Measurements from ENCODE around the gene AVPR2. TPM values are rescaled to one million over a fixed set of nuclear protein-coding genes. Genes with fewer than 3 reads are reported as not detected.

Gene AVPR2
- total RNA-seq, 1 donor from 2014 or later, result 3.1 TPM

DNA sequence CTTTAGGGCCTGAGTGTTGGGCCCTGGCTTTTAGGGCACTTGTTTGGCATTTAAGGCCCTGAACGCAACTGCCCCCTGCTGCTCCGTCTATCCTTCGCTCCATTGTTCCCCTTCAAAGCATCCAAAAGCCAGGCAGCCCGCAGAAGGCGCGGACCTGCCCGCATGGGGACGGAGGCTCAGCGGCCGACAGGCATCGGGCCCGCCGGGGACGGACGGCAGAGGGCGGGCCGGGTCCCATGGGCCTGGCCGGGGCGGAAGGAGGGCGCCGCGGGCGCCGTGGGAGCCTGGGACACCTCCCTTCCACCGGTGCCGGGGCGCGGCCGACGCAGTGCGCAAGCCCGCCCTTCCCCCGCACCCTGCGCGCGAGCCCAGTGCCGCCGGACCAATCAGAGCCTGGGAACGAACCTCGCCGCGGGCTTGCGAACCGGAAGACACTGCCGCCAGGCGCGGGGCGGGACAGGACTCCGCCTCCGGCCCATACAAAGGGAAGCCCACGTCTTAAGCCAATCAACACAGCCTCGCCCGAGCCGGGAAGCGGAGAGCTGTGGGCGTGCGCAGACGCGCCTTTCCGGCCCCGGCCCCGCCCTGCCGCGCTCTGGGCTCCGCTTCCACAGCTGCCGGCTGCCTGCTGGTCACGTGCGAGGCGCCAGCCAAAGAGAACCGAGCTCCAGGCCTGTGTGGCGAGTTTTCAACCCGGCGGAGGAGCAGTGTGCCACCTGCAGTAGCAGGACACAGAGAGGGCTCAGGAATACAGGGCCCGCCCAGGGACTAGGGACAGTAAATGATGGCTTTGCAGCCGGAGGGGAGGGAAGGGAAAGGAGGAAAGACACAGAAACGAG lies 23.7 kb downstream of the AVPR2 start:
- intact Hi-C loops (cut with micrococcal nuclease), result no loop called here
- DNase-seq, result peak; percentile 94
- Histone ChIP-seq H3K4me3 (peak overlapping the region; percentile 71), H3K4me1 (peaks cover 58% of the 10 kb centered on the region), H3K9me3 (replicated peaks) (no peaks in the 10 kb centered on the region), H3K27ac (replicated peaks) (peak overlapping the region; percentile 97), H3K36me3 (peaks cover 31% of the 10 kb centered on the region), H3K27me3 (ENCODE audit: low read depth) (no peaks in the 10 kb centered on the region)
- TF ChIP-seq, protein P1, sequence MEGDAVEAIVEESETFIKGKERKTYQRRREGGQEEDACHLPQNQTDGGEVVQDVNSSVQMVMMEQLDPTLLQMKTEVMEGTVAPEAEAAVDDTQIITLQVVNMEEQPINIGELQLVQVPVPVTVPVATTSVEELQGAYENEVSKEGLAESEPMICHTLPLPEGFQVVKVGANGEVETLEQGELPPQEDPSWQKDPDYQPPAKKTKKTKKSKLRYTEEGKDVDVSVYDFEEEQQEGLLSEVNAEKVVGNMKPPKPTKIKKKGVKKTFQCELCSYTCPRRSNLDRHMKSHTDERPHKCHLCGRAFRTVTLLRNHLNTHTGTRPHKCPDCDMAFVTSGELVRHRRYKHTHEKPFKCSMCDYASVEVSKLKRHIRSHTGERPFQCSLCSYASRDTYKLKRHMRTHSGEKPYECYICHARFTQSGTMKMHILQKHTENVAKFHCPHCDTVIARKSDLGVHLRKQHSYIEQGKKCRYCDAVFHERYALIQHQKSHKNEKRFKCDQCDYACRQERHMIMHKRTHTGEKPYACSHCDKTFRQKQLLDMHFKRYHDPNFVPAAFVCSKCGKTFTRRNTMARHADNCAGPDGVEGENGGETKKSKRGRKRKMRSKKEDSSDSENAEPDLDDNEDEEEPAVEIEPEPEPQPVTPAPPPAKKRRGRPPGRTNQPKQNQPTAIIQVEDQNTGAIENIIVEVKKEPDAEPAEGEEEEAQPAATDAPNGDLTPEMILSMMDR (IDR thresholded peaks at IDR 0.05; ENCODE audit: borderline replicate concordance), result peak; percentile 17

DNA sequence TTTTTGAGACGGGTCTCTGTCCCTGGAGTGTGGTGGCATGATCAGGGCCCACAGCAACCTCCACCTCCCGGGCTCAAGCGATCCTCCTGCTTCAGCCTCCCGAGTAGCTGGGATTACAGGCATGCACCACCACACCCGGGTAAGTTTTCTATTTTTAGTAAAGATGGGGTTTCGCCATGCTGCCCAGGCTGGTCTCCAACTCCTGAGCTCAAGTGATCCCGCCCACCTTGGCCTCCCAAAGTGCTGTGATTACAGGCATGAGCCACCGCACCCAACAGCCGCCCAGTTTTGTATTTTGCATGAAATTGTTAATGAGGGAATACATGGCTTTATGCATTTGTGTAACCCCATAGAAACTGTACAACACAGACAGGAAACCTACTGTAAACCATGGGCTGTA lies 24.4 kb downstream of the AVPR2 start:
- Histone ChIP-seq H3K4me3 (peak overlapping the region; percentile 71), H3K4me1 (peaks cover 58% of the 10 kb centered on the region)
- intact Hi-C loops (cut with micrococcal nuclease), result no loop called here

DNA sequence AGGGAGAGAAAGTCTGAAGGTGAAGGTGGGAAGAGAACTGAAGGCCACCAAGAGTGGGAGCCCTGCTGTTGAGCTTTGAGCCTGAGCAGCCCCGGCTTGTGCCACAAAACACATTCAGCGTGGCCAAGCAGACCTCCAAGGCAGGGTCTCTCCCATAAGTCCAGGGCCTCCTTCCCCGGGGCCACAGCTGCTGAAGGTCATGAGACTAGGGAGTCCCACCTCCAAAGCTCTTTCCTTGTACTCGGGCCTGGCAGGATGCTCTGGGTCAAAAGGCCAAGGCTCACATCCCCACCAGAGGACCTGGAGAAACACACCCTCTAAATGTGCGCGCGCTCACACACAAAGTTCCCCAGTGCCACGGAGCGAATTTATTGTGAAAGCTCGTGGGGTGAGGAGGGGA lies 25.1 kb downstream of the AVPR2 start:
- peak overlapping the region; percentile 85 for H3K27ac ChIP-seq (replicated peaks)

More for the DNA sequence above, 24.4 kb downstream of the AVPR2 start:
- H3K9me3 ChIP-seq (replicated peaks), result no peaks in the 10 kb centered on the region
- H3K27me3 ChIP-seq (ENCODE audit: low read depth), result no peaks in the 10 kb centered on the region
- peak overlapping the region; percentile 85 for H3K27ac ChIP-seq (replicated peaks)
- peaks cover 31% of the 10 kb centered on the region for H3K36me3 ChIP-seq
- no peak for DNase-seq
- TF ChIP-seq, protein P1 (IDR thresholded peaks at IDR 0.05; ENCODE audit: borderline replicate concordance), result no peak

DNA sequence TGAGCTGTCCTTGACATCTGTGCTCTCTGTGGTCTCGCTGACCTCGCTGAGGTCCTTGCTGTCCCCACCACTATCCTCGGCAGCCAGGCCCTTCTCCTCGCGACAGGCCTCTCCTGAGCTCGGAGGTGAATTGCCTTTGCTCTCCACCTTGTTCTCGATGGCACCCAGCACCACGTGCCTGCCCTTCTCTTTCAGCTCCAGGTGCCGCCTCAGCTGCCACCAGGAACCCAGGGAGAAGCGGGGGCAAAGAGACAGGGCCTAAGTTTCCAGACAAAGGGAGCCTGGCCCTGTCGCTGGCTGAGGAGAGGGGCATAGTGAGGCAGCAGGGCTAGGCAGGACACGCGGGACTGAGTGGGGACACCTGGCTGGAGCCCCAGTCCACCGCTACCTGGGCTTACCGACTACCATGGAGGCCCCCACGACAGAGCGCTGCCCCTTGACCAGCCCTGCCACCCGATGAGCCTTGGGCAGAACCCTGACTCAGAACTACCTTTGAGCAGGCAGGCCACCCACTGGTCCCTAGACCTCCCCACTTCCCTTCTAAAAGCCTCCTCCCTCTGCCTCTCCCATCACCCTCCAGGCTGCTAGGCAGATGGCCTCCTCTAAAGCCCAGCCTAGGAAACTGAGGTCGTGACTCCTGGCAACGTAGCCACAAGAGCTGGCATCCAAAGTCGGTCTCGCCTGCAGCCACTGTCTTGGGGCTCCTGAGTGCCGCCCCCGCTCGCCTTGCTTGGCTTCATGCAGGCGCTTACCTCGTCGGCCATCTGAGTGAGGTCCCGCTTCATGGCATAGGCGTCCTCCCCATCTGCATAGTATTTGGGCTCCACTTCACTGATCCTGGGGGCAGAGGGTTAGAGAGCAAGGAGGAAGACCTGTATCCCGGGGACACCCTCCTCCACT lies 25.8 kb downstream of the AVPR2 start:
- peaks cover 54% of the 10 kb centered on the region for H3K4me1 ChIP-seq
- H3K27me3 ChIP-seq (ENCODE audit: low read depth), result no peaks in the 10 kb centered on the region
- TF ChIP-seq, protein P1 (IDR thresholded peaks at IDR 0.05; ENCODE audit: borderline replicate concordance), result no peak
- H3K4me3 ChIP-seq, result no peak overlapping the region
- DNase-seq, result no peak
- peaks cover 31% of the 10 kb centered on the region for H3K36me3 ChIP-seq
- H3K9me3 ChIP-seq (replicated peaks), result no peaks in the 10 kb centered on the region
- H3K27ac ChIP-seq (replicated peaks), result peak overlapping the region; percentile 85
- intact Hi-C loops (cut with micrococcal nuclease), result no loop called here

More for the DNA sequence above, 25.1 kb downstream of the AVPR2 start:
- intact Hi-C loops (cut with micrococcal nuclease), result no loop called here
- no peak for DNase-seq
- peak overlapping the region; percentile 71 for H3K4me3 ChIP-seq
- H3K27me3 ChIP-seq (ENCODE audit: low read depth), result no peaks in the 10 kb centered on the region
- peaks cover 60% of the 10 kb centered on the region for H3K4me1 ChIP-seq
- no peaks in the 10 kb centered on the region for H3K9me3 ChIP-seq (replicated peaks)
- TF ChIP-seq, protein P1 (IDR thresholded peaks at IDR 0.05; ENCODE audit: borderline replicate concordance), result no peak
- peaks cover 31% of the 10 kb centered on the region for H3K36me3 ChIP-seq

DNA sequence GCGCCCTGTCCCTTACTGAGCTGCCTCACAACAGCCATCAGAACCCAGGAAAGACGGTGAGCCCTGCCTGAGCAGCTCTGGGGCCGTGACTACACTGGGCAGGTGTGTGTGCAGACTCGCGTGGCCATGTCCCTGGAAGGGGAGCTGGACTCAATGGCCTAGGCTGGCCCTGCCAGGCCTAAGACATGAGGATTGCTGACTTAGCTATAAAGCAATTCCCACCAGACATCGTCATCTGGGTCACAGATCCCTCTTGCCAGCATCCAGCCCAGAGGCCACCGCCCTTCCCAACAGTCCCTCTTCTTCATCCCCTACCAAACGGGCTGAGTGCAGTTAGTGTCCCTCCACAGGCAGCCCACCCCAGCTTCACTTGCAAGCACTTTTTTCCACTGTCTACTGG lies 26.7 kb downstream of the AVPR2 start:
- H3K36me3 ChIP-seq, result peaks cover 31% of the 10 kb centered on the region
- peak overlapping the region; percentile 12 for H3K27ac ChIP-seq (replicated peaks)
- intact Hi-C loops (cut with micrococcal nuclease), result no loop called here
- TF ChIP-seq, protein P1 (IDR thresholded peaks at IDR 0.05; ENCODE audit: borderline replicate concordance), result no peak
- peaks cover 52% of the 10 kb centered on the region for H3K4me1 ChIP-seq
- no peak overlapping the region for H3K4me3 ChIP-seq
- H3K9me3 ChIP-seq (replicated peaks), result no peaks in the 10 kb centered on the region
- H3K27me3 ChIP-seq (ENCODE audit: low read depth), result no peaks in the 10 kb centered on the region
- DNase-seq, result no peak

Data from left ventricle myocardium inferior (tissue), 1 donor.